HUES48 (cell line): ENCODE measurements around the gene ADAM12.

Source experiments
- H3K27ac ChIP-seq: one replicate; pipeline ENCODE4 v1.7.0; 2013; ENCODE audit warnings: low read depth, low read length, inconsistent platforms
- H3K27me3 ChIP-seq: 2 replicates; pipeline ENCODE4 v1.6.1; 2013; ENCODE audit warnings: mild to moderate bottlenecking, low read length; ENCODE audit not compliant: control insufficient read depth, insufficient read depth
- H3K36me3 ChIP-seq: 2 replicates; pipeline ENCODE4 v1.6.1; 2013; ENCODE audit warnings: low read length; ENCODE audit not compliant: control insufficient read depth, insufficient read depth
- H3K4me1 ChIP-seq: 2 replicates; pipeline ENCODE4 v1.6.1; 2013; ENCODE audit warnings: mild to moderate bottlenecking, low read length; ENCODE audit not compliant: control insufficient read depth, insufficient read depth
- H3K4me3 ChIP-seq: 2 replicates; pipeline ENCODE4 v1.5.1; 2013; ENCODE audit warnings: mild to moderate bottlenecking, low read depth, low read length
- H3K9ac ChIP-seq: 2 replicates; pipeline ENCODE4 v1.6.1; 2013; ENCODE audit warnings: mild to moderate bottlenecking, low read depth, low read length, moderate library complexity
- H3K9me3 ChIP-seq: 2 replicates; pipeline ENCODE4 v1.6.1; 2013; ENCODE audit warnings: low read length; ENCODE audit not compliant: control insufficient read depth, insufficient read depth

The ADAM12 gene

DNA sequence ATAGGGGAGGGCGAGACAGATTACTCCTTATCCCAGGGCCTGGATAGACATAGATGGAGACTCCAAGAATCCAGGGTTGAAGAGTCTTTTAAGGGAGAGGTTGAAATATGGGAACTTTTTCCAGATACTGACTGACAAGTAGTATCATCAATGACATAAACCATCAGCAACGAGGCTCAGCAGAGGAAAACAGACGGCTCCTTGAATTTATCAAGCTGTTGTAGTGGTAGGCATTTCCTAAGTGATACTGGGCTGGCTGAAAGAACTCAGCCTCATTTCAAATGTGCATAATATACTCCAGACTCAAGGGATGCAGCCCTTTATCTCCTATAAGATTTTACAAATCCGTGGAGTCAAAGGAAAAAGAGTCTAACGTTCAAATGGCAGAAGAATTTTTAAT lies 341.4 kb downstream of the ADAM12 start:
- H3K4me3 ChIP-seq = no peak overlapping the region
- H3K27me3 ChIP-seq = no peaks in the 10 kb centered on the region
- no peaks in the 10 kb centered on the region for H3K36me3 ChIP-seq
- H3K9ac ChIP-seq = no peak overlapping the region
- no peaks in the 10 kb centered on the region for H3K9me3 ChIP-seq
- no peak overlapping the region for H3K27ac ChIP-seq
- H3K4me1 ChIP-seq = peaks cover 3% of the 10 kb centered on the region; the same call in 1 of the 2 replicates

- no peaks in the 10 kb centered on the region for H3K9me3 ChIP-seq
Observed at GRCh38 chr10:126045861-126046260, 342.4 kb downstream of the ADAM12 start.

GRCh38 chr10:126043389-126043788 lies 344.9 kb downstream of the ADAM12 start:
- no peak overlapping the region for H3K27ac ChIP-seq
- H3K9ac ChIP-seq = no peak overlapping the region
- H3K4me3 ChIP-seq = no peak overlapping the region

More at GRCh38 chr10:126045861-126046260, 342.4 kb downstream of the ADAM12 start:
- H3K27ac ChIP-seq = no peak overlapping the region
- H3K4me1 ChIP-seq = peaks cover 3% of the 10 kb centered on the region; the same call in 1 of the 2 replicates
- no peaks in the 10 kb centered on the region for H3K36me3 ChIP-seq
- H3K4me3 ChIP-seq = no peak overlapping the region
- H3K27me3 ChIP-seq = no peaks in the 10 kb centered on the region
- no peak overlapping the region for H3K9ac ChIP-seq

GRCh38 chr10:126042906-126043305 lies 345.4 kb downstream of the ADAM12 start:
- no peak overlapping the region for H3K27ac ChIP-seq
- no peak overlapping the region for H3K9ac ChIP-seq

More at GRCh38 chr10:126043389-126043788, 344.9 kb downstream of the ADAM12 start:
- Histone ChIP-seq H3K27me3 (no peaks in the 10 kb centered on the region), H3K9me3 (no peaks in the 10 kb centered on the region), H3K4me1 (peaks cover 3% of the 10 kb centered on the region; the same call in 1 of the 2 replicates), H3K36me3 (no peaks in the 10 kb centered on the region)

GRCh38 chr10:126042354-126042753 lies 345.9 kb downstream of the ADAM12 start:
- no peaks in the 10 kb centered on the region for H3K36me3 ChIP-seq
- no peak overlapping the region for H3K27ac ChIP-seq
- no peaks in the 10 kb centered on the region for H3K27me3 ChIP-seq
- no peak overlapping the region for H3K9ac ChIP-seq
- no peaks in the 10 kb centered on the region for H3K9me3 ChIP-seq
- no peak overlapping the region for H3K4me3 ChIP-seq
- peaks cover 3% of the 10 kb centered on the region; the same call in 1 of the 2 replicates for H3K4me1 ChIP-seq

More at GRCh38 chr10:126042906-126043305, 345.4 kb downstream of the ADAM12 start:
- Histone ChIP-seq H3K36me3 (no peaks in the 10 kb centered on the region), H3K4me1 (peaks cover 3% of the 10 kb centered on the region; the same call in 1 of the 2 replicates), H3K4me3 (no peak overlapping the region), H3K9me3 (no peaks in the 10 kb centered on the region), H3K27me3 (no peaks in the 10 kb centered on the region)

GRCh38 chr10:126041804-126042231 lies 346.5 kb downstream of the ADAM12 start:
- Histone ChIP-seq H3K27me3 (no peaks in the 10 kb centered on the region), H3K9ac (no peak overlapping the region), H3K4me3 (no peak overlapping the region), H3K9me3 (no peaks in the 10 kb centered on the region), H3K4me1 (peaks cover 3% of the 10 kb centered on the region; the same call in 1 of the 2 replicates), H3K27ac (no peak overlapping the region), H3K36me3 (no peaks in the 10 kb centered on the region)

DNA sequence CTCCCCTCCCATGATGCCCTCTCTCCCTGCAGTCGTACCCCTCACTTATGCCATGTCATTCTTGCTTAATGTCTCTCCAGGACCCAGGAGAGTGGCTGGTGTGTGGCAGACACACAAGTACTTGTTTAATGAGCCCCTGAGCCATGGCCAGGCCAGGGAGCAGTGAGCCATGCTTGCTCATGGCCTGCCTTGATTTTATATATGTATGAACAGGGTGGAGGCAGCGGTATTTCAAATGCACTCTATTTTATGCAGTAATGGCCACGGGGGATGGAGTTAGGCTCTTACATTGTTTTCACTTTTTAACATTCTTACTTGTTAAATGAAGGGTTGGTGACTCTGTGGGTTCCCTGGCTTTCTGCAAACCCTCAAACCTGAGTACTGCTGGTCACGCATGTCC lies 347.2 kb downstream of the ADAM12 start:
- Histone ChIP-seq H3K9ac (no peak overlapping the region), H3K9me3 (no peaks in the 10 kb centered on the region), H3K27ac (no peak overlapping the region), H3K36me3 (no peaks in the 10 kb centered on the region), H3K4me1 (peaks cover 3% of the 10 kb centered on the region; the same call in 1 of the 2 replicates), H3K27me3 (no peaks in the 10 kb centered on the region), H3K4me3 (no peak overlapping the region)

GRCh38 chr10:126037946-126038345 lies 350.3 kb downstream of the ADAM12 start:
- H3K27ac ChIP-seq = no peak overlapping the region
- H3K4me1 ChIP-seq = no peaks in the 10 kb centered on the region
- H3K9ac ChIP-seq = no peak overlapping the region
- H3K9me3 ChIP-seq = no peaks in the 10 kb centered on the region
- no peaks in the 10 kb centered on the region for H3K36me3 ChIP-seq
- no peaks in the 10 kb centered on the region for H3K27me3 ChIP-seq
- H3K4me3 ChIP-seq = no peak overlapping the region

- H3K4me1 ChIP-seq = no peaks in the 10 kb centered on the region
- no peaks in the 10 kb centered on the region for H3K36me3 ChIP-seq
- no peak overlapping the region for H3K4me3 ChIP-seq
- no peak overlapping the region for H3K9ac ChIP-seq
- H3K9me3 ChIP-seq = no peaks in the 10 kb centered on the region
- H3K27me3 ChIP-seq = no peaks in the 10 kb centered on the region
- no peak overlapping the region for H3K27ac ChIP-seq
Observed at GRCh38 chr10:126036515-126036914, 351.8 kb downstream of the ADAM12 start.

GRCh38 chr10:126034586-126034985 lies 353.7 kb downstream of the ADAM12 start:
- Histone ChIP-seq H3K27ac (no peak overlapping the region), H3K9me3 (no peaks in the 10 kb centered on the region), H3K4me3 (no peak overlapping the region), H3K36me3 (no peaks in the 10 kb centered on the region), H3K27me3 (no peaks in the 10 kb centered on the region), H3K4me1 (no peaks in the 10 kb centered on the region), H3K9ac (no peak overlapping the region)

DNA sequence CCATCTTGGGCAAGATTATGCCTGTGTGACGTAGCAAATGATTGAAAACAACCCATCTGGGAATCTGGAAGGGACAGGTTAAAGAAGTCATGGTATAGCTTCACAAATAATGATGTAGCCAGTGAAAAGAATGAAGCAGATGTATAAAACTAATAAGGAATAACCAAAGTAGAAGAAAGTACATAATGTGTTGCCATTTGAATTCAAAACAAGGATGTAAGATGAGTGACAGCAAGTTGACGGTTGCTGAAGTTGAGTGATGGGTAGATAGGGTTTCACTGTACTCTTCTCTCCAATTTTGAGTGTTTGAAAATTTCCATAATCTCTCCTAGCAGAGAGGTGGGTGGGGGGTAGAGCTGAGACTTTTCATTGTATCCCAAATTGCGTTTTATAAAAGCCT lies 358.3 kb downstream of the ADAM12 start:
- no peak overlapping the region for H3K9ac ChIP-seq
- no peaks in the 10 kb centered on the region for H3K9me3 ChIP-seq
- H3K27me3 ChIP-seq = no peaks in the 10 kb centered on the region
- no peaks in the 10 kb centered on the region for H3K36me3 ChIP-seq
- no peak overlapping the region for H3K4me3 ChIP-seq
- H3K27ac ChIP-seq = no peak overlapping the region
- H3K4me1 ChIP-seq = no peaks in the 10 kb centered on the region
